Stimulated activated CD8-positive, alpha-beta memory T cell treated with anti-CD3 and anti-CD28 coated beads, Interleukin-15, amount 100 ng/mL, for 1 hour (primary cell): ENCODE data around the gene MTRFR.
"Not testable (repeated sequence)": the region's sequence is repeated elsewhere in the genome, so short reads cannot be mapped to it uniquely, and the experiment has no call there.

ENCODE experiments used
- DNase-seq: peaks from one replicate; pipeline ENCODE4 v3.0.0-alpha.2; 2020; ENCODE audit warnings: low read depth

Gene MTRFR

GRCh38 chr12:123248996-123249741 lies 15.9 kb downstream of the MTRFR start:
- not testable (repeated sequence) for DNase-seq

- no peak for DNase-seq
Observed at GRCh38 chr12:123250471-123251383, 17.5 kb downstream of the MTRFR start.

- DNase-seq, result no peak
Observed at GRCh38 chr12:123251403-123252076, 18.3 kb downstream of the MTRFR start.

- not testable (repeated sequence) for DNase-seq
Observed at GRCh38 chr12:123252365-123252764, 19.1 kb downstream of the MTRFR start.

GRCh38 chr12:123253641-123254459 lies 20.6 kb downstream of the MTRFR start:
- no peak for DNase-seq

- DNase-seq, result no peak
Observed at GRCh38 chr12:123254853-123255446, 21.7 kb downstream of the MTRFR start.

GRCh38 chr12:123258593-123258992 lies 25.4 kb downstream of the MTRFR start:
- no peak for DNase-seq

GRCh38 chr12:123260081-123260480 lies 26.8 kb downstream of the MTRFR start:
- DNase-seq, result no peak

- no peak for DNase-seq
Observed at GRCh38 chr12:123261196-123261595, 28.0 kb downstream of the MTRFR start.

GRCh38 chr12:123263196-123263817 lies 30.1 kb downstream of the MTRFR start:
- DNase-seq, result no peak

GRCh38 chr12:123264642-123265041 lies 31.4 kb downstream of the MTRFR start:
- no peak for DNase-seq

GRCh38 chr12:123265851-123266678 lies 32.8 kb downstream of the MTRFR start:
- no peak for DNase-seq

GRCh38 chr12:123266679-123267277 lies 33.5 kb downstream of the MTRFR start:
- DNase-seq, result no peak

GRCh38 chr12:123267335-123267920 lies 34.2 kb downstream of the MTRFR start:
- DNase-seq, result no peak

GRCh38 chr12:123267991-123268843 lies 35.0 kb downstream of the MTRFR start:
- no peak for DNase-seq

- DNase-seq, result no peak
Observed at GRCh38 chr12:123268850-123269249, 35.6 kb downstream of the MTRFR start.

- DNase-seq, result no peak
Observed at GRCh38 chr12:123269395-123269892, 36.2 kb downstream of the MTRFR start.

- no peak for DNase-seq
Observed at GRCh38 chr12:123269896-123270213, 36.6 kb downstream of the MTRFR start.
